HepG2 (cell line): ENCODE data around the gene MRM1. TPM values are rescaled to one million over a fixed set of nuclear protein-coding genes. Genes with fewer than 3 reads are reported as not detected.

Experiments
- CTCF ChIP-seq: sonication (generic); formaldehyde crosslinking; IDR thresholded peaks from 2 replicates; pipeline ENCODE4 v1.5.0; 2020; ENCODE audit warnings: mild to moderate bottlenecking, missing genetic modification reagents, moderate library complexity
- KDM2A ChIP-seq: sonication (generic); formaldehyde crosslinking; IDR thresholded peaks from 2 replicates; pipeline ENCODE4 v1.4.0; 2020; ENCODE audit warnings: low read depth, missing genetic modification reagents, borderline replicate concordance
- MYC ChIP-seq: sonication (generic); formaldehyde crosslinking; IDR thresholded peaks from 2 replicates; pipeline ENCODE4 v1.9.0; 2021; ENCODE audit warnings: missing genetic modification reagents, borderline replicate concordance
- RAD21 ChIP-seq: fragments of 450-650 bp; formaldehyde crosslinking; IDR thresholded peaks from 2 replicates; pipeline ENCODE4 v1.5.0; 2020; ENCODE audit warnings: mild to moderate bottlenecking
- SALL1 ChIP-seq: sonication (generic); formaldehyde crosslinking; IDR thresholded peaks from 2 replicates; pipeline ENCODE4 v1.8.0; 2022; ENCODE audit warnings: mild to moderate bottlenecking, missing genetic modification reagents
- SP4 ChIP-seq: sonication (generic); formaldehyde crosslinking; IDR thresholded peaks from 2 replicates; pipeline ENCODE4 v1.8.1; 2023; ENCODE audit warnings: mild to moderate bottlenecking, missing genetic modification reagents
- TEAD3 ChIP-seq: optimal IDR thresholded peaks from 2 replicates; pipeline ENCODE3; 2016; ENCODE audit warnings: borderline replicate concordance
- XRCC5 ChIP-seq: fragments of 200-400 bp; formaldehyde crosslinking; optimal IDR thresholded peaks from 2 replicates; pipeline ENCODE3; 2017; ENCODE audit warnings: mild to moderate bottlenecking, low read length
- ZBTB7B ChIP-seq: sonication (generic); formaldehyde crosslinking; IDR thresholded peaks from 2 replicates; pipeline ENCODE4 v1.4.0; 2020; ENCODE audit warnings: missing genetic modification reagents
- ZEB1 ChIP-seq: IDR thresholded peaks from 2 replicates; pipeline ENCODE4 v1.6.1; 2012; ENCODE audit warnings: mild to moderate bottlenecking, low read depth, inconsistent platforms; ENCODE audit not compliant: insufficient replicate concordance
- ZNF788 ChIP-seq: sonication (generic); formaldehyde crosslinking; IDR thresholded peaks from 2 replicates; pipeline ENCODE4 v1.5.0; 2020; ENCODE audit warnings: mild to moderate bottlenecking, missing genetic modification reagents, borderline replicate concordance
- ZSCAN30 ChIP-seq: sonication (generic); formaldehyde crosslinking; IDR thresholded peaks from 2 replicates; pipeline ENCODE4 v1.5.0; 2020; ENCODE audit warnings: mild to moderate bottlenecking, missing genetic modification reagents
- polyA plus RNA-seq, 8 experiments: library from polyadenylated mRNA; depleted of rRNA in 3 of 8; stranded (reverse) in 7 of 8; unstranded in 1 of 8; fragments of >200 nt; fragmentation: Illumina TruSeq in 4 of 8; extraction: Trizol in 4 of 8; gene quantifications; 2 replicates each; pipeline versions ENCODE4 v1.2.1 to v1.2.3, GENCODE V29; 2011 to 2016; ENCODE audit warnings: low read depth in 4 of 8, missing spikeins in 1 of 8, mixed read lengths in 1 of 8; ENCODE audit not compliant: insufficient read depth in 1 of 8
- total RNA-seq, 5 experiments: library from RNA; depleted of rRNA; stranded (reverse); fragments of >200 nt; fragmentation: Illumina TruSeq; extraction: Trizol; gene quantifications; 2 replicates each; pipeline ENCODE4 v1.2.3, GENCODE V29; 2016; ENCODE audit warnings: low read depth in 1 of 5
- TF ChIP-seq, protein P1 (sequence below): sonication (generic); formaldehyde crosslinking; IDR thresholded peaks from 2 replicates; pipeline ENCODE4 v1.4.0; 2020; ENCODE audit warnings: missing genetic modification reagents
- TF ChIP-seq, protein P2 (sequence below): sonication (generic); formaldehyde crosslinking; IDR thresholded peaks from 2 replicates; pipeline ENCODE4 v1.5.1; 2020; ENCODE audit warnings: mild to moderate bottlenecking, missing genetic modification reagents, moderate library complexity
- TF ChIP-seq, protein P3 (sequence below): sonication (generic); formaldehyde crosslinking; IDR thresholded peaks from 2 replicates; pipeline ENCODE4 v1.9.0; 2022; ENCODE audit warnings: missing genetic modification reagents, mild to moderate bottlenecking, borderline replicate concordance

The MRM1 gene
- total and polyA plus RNA-seq, 2 of the 13 experiments (the other 11 are each of a cell fraction or from before 2014, with no cell fraction given) = 4.1 to 11.3 TPM

- TF ChIP-seq, protein P1, sequence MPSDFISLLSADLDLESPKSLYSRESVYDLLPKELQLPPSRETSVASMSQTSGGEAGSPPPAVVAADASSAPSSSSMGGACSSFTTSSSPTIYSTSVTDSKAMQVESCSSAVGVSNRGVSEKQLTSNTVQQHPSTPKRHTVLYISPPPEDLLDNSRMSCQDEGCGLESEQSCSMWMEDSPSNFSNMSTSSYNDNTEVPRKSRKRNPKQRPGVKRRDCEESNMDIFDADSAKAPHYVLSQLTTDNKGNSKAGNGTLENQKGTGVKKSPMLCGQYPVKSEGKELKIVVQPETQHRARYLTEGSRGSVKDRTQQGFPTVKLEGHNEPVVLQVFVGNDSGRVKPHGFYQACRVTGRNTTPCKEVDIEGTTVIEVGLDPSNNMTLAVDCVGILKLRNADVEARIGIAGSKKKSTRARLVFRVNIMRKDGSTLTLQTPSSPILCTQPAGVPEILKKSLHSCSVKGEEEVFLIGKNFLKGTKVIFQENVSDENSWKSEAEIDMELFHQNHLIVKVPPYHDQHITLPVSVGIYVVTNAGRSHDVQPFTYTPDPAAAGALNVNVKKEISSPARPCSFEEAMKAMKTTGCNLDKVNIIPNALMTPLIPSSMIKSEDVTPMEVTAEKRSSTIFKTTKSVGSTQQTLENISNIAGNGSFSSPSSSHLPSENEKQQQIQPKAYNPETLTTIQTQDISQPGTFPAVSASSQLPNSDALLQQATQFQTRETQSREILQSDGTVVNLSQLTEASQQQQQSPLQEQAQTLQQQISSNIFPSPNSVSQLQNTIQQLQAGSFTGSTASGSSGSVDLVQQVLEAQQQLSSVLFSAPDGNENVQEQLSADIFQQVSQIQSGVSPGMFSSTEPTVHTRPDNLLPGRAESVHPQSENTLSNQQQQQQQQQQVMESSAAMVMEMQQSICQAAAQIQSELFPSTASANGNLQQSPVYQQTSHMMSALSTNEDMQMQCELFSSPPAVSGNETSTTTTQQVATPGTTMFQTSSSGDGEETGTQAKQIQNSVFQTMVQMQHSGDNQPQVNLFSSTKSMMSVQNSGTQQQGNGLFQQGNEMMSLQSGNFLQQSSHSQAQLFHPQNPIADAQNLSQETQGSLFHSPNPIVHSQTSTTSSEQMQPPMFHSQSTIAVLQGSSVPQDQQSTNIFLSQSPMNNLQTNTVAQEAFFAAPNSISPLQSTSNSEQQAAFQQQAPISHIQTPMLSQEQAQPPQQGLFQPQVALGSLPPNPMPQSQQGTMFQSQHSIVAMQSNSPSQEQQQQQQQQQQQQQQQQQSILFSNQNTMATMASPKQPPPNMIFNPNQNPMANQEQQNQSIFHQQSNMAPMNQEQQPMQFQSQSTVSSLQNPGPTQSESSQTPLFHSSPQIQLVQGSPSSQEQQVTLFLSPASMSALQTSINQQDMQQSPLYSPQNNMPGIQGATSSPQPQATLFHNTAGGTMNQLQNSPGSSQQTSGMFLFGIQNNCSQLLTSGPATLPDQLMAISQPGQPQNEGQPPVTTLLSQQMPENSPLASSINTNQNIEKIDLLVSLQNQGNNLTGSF (CRISPR knock-in tag) = no peak
- TF ChIP-seq RAD21 (CRISPR knock-in tag) = peak; percentile 94
- no peak for TF ChIP-seq ZSCAN30
- peak; percentile 43; the same call in 1 of the 2 replicates for TF ChIP-seq SALL1
- TF ChIP-seq, protein P2, sequence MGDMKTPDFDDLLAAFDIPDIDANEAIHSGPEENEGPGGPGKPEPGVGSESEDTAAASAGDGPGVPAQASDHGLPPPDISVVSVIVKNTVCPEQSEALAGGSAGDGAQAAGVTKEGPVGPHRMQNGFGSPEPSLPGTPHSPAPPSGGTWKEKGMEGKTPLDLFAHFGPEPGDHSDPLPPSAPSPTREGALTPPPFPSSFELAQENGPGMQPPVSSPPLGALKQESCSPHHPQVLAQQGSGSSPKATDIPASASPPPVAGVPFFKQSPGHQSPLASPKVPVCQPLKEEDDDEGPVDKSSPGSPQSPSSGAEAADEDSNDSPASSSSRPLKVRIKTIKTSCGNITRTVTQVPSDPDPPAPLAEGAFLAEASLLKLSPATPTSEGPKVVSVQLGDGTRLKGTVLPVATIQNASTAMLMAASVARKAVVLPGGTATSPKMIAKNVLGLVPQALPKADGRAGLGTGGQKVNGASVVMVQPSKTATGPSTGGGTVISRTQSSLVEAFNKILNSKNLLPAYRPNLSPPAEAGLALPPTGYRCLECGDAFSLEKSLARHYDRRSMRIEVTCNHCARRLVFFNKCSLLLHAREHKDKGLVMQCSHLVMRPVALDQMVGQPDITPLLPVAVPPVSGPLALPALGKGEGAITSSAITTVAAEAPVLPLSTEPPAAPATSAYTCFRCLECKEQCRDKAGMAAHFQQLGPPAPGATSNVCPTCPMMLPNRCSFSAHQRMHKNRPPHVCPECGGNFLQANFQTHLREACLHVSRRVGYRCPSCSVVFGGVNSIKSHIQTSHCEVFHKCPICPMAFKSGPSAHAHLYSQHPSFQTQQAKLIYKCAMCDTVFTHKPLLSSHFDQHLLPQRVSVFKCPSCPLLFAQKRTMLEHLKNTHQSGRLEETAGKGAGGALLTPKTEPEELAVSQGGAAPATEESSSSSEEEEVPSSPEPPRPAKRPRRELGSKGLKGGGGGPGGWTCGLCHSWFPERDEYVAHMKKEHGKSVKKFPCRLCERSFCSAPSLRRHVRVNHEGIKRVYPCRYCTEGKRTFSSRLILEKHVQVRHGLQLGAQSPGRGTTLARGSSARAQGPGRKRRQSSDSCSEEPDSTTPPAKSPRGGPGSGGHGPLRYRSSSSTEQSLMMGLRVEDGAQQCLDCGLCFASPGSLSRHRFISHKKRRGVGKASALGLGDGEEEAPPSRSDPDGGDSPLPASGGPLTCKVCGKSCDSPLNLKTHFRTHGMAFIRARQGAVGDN (CRISPR knock-in tag) = peak; percentile 57
- peak; percentile 62; the same call in 1 of the 2 replicates for TF ChIP-seq MYC (CRISPR knock-in tag)
- peak; percentile 9 for TF ChIP-seq TEAD3 (CRISPR knock-in tag)
- TF ChIP-seq ZNF788 (CRISPR knock-in tag) = peak; percentile 15; the same call in 1 of the 2 replicates
- peak; percentile 98 for TF ChIP-seq CTCF (CRISPR knock-in tag)
- no peak for TF ChIP-seq ZBTB7B (CRISPR knock-in tag)
- TF ChIP-seq XRCC5 = peak; percentile 77
- TF ChIP-seq, protein P3, sequence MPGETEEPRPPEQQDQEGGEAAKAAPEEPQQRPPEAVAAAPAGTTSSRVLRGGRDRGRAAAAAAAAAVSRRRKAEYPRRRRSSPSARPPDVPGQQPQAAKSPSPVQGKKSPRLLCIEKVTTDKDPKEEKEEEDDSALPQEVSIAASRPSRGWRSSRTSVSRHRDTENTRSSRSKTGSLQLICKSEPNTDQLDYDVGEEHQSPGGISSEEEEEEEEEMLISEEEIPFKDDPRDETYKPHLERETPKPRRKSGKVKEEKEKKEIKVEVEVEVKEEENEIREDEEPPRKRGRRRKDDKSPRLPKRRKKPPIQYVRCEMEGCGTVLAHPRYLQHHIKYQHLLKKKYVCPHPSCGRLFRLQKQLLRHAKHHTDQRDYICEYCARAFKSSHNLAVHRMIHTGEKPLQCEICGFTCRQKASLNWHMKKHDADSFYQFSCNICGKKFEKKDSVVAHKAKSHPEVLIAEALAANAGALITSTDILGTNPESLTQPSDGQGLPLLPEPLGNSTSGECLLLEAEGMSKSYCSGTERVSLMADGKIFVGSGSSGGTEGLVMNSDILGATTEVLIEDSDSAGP = peak; percentile 44; the same call in 1 of the 2 replicates
- TF ChIP-seq SP4 = 0 out of 2 replicates have a peak, but pooled peaks have one; percentile 28
- TF ChIP-seq ZEB1 = no peak
- TF ChIP-seq KDM2A = peak; percentile 46; the same call in 1 of the 2 replicates
Observed at GRCh38 chr17:36629252-36629847, 28.0 kb downstream of the MRM1 start (continued).
